ENCODE results near the gene TIAM2. TPM values are rescaled to one million over a fixed set of nuclear protein-coding genes. Genes with fewer than 3 reads are reported as not detected.

TIAM2 gene
- total and polyA plus RNA-seq, 2 experiments from 2014 or later = 14.2 to 24.4 TPM

GRCh38 chr6:155297669-155298068 is 302.6 kb downstream of the TIAM2 start:
- no peak overlapping the region; the same call in 1 of the 2 replicates for H3K27ac Mint-ChIP-seq
- Histone ChIP-seq H3F3A (replicated peaks; ENCODE audit: low read depth) (no peaks in the 10 kb centered on the region), H2AFZ (no peak overlapping the region), H3K27ac (ENCODE audit: low read depth) (no peak overlapping the region), H3K4me1 (ENCODE audit: insufficient read depth) (peaks cover 8% of the 10 kb centered on the region), H3K4me2 (no peak overlapping the region), H3K27me3 (ENCODE audit: insufficient read depth) (no peaks in the 10 kb centered on the region), H3K79me2 (replicated peaks; ENCODE audit: insufficient read depth) (peaks cover 19% of the 10 kb centered on the region), H3K4me3 (no peak overlapping the region), H3K36me3 (ENCODE audit: insufficient read depth) (peaks cover 26% of the 10 kb centered on the region; the same call in 1 of the 2 replicates), H4K20me1 (replicated peaks; ENCODE audit: insufficient read depth) (peaks cover 5% of the 10 kb centered on the region), H3K9me2 (ENCODE audit: insufficient read depth) (no peaks in the 10 kb centered on the region)
- peaks cover 12% of the 10 kb centered on the region; the same call in 2 of the 3 replicates for H3K4me1 Mint-ChIP-seq
- no peak for DNase-seq (ENCODE audit: low spot score)
- no peaks in the 10 kb centered on the region for H3K27me3 Mint-ChIP-seq (ENCODE audit: insufficient read depth, low read depth, poor library complexity)
- TF ChIP-seq EZH2 (IDR thresholded peaks at IDR 0.05; ENCODE audit: low read depth, unreplicated experiment) = no peak
- no peak for TF ChIP-seq ZNF331 (CRISPR knock-in tag; IDR thresholded peaks at IDR 0.05; ENCODE audit: low read depth)
- no peak for TF ChIP-seq NANOG (IDR thresholded peaks at IDR 0.05; ENCODE audit: borderline replicate concordance)
- TF ChIP-seq JUNB (IDR thresholded peaks at IDR 0.05; ENCODE audit: unreplicated experiment) = no peak
- no peak for TF ChIP-seq ZNF462 (CRISPR knock-in tag; IDR thresholded peaks at IDR 0.05)
- TF ChIP-seq ETS1 (IDR thresholded peaks at IDR 0.05) = no peak
- TF ChIP-seq POLR2AphosphoS5 (IDR thresholded peaks at IDR 0.05; ENCODE audit: low read depth) = no peak
- TF ChIP-seq CREB1 (CRISPR knock-in tag; IDR thresholded peaks at IDR 0.05; ENCODE audit: low read depth) = no peak
- no peak for TF ChIP-seq EZH2phosphoT487 (IDR thresholded peaks at IDR 0.05; ENCODE audit: unreplicated experiment)
- no peak for TF ChIP-seq ZNF114 (CRISPR knock-in tag; IDR thresholded peaks at IDR 0.05)
- TF ChIP-seq STAT1 (IDR thresholded peaks at IDR 0.05; ENCODE audit: unreplicated experiment) = no peak
- TF ChIP-seq REST (IDR thresholded peaks at IDR 0.05; ENCODE audit: unreplicated experiment) = no peak
- no peak for TF ChIP-seq CTCF (conservative IDR thresholded peaks at IDR 0.05; ENCODE audit: low read depth in 2 of 2)
- H3K9me3 Mint-ChIP-seq = no peaks in the 10 kb centered on the region
- H3K36me3 Mint-ChIP-seq (ENCODE audit: low read depth) = peaks cover 60% of the 10 kb centered on the region
- ATAC-seq = no peak
- H3K4me3 Mint-ChIP-seq = no peak overlapping the region
